Daoy (cell line): ENCODE results near the gene EID1. TPM values are rescaled to one million over a fixed set of nuclear protein-coding genes. Genes with fewer than 3 reads are reported as not detected.
A peak's percentile ranks its signal among the peaks of the same experiment; 100 is the strongest.

ENCODE experiments used
- DNase-seq: peaks from one replicate; pipeline ENCODE4 v3.0.0-alpha.2; 2015; ENCODE audit warnings: low read depth
- total RNA-seq: library from RNA; depleted of rRNA; stranded (reverse); fragments of >200 nt; shearing (Covaris generic); gene quantifications from 2 replicates; pipeline ENCODE4 v1.2.3, GENCODE V29; 2014

Gene EID1
- total RNA-seq, 1 experiment from 2014 or later, result 197 TPM

DNA sequence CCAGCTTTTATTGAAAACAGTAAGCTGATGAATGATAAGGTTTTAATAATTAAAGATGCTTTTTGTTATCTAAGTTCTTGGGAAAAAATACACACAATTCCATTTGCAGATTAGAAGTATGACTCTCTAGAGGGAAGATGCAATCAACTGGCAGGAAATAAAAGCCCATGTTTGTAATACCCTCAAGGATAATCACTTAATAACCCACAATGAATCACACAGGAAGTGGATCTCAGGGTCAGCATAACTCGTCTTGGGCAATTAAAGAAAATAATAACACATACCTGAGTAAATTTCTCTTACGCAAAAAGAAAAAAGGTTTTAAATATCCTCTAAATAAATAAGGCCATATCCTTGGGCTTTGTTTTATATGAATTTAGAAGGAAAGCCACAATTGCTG, 9.4 kb upstream of the EID1 start:
- DNase-seq, result peak; percentile 65

DNA sequence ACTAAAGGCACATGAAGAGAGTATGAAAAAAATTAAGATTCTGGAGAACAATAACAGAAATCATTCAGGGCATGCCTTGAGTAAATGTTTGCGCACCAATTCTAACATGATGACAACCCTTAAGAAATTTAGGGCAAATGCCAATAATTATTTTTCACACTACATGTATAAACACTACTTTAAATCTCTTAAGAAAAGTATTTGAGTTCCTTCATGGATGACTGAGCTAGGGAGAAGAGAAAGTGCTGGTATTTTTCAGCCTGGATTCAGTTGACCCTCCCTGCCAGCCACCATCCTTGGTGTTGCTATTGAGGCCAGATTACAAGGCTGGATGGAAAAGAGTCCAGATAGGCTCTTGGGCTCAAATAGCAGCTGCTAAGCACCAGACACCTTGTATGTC, 8.0 kb upstream of the EID1 start:
- DNase-seq, result no peak

DNA sequence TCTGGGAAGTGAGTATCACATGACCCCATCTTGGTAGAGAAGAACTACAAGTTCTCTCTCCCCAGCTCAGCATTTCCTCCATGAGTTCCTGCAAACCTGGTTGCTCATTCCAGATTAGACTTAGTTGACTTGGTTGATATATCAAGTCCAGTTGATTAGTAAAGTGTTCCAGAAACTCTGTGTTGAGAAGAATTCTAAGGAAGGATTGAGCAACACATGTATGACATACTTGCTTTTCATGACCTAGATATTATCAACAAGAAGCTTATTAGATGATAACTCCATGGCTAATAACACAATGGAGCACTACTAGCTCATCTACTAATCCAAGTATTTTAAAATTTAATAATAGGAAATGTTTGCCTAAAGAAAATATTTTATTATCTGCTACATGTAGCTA, 6.4 kb upstream of the EID1 start:
- DNase-seq, result no peak

DNA sequence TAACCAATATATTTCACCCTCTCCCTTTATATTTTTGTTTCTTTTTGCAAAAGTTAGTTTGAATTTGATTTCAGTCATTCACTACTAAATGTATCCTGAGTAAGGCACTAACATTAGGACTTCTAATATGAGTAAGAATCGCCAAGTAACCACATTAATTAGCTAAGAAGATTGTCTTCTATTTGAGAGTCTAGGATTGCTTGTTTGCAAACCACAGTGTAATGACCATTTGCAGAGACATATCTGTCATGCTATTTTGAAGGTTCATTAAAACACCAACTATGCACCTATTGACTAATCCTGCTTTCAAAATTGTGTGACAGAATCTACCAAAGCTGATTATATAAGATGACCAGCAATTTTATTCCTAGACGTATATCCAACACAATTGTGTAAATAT, 5.3 kb upstream of the EID1 start:
- no peak for DNase-seq

DNA sequence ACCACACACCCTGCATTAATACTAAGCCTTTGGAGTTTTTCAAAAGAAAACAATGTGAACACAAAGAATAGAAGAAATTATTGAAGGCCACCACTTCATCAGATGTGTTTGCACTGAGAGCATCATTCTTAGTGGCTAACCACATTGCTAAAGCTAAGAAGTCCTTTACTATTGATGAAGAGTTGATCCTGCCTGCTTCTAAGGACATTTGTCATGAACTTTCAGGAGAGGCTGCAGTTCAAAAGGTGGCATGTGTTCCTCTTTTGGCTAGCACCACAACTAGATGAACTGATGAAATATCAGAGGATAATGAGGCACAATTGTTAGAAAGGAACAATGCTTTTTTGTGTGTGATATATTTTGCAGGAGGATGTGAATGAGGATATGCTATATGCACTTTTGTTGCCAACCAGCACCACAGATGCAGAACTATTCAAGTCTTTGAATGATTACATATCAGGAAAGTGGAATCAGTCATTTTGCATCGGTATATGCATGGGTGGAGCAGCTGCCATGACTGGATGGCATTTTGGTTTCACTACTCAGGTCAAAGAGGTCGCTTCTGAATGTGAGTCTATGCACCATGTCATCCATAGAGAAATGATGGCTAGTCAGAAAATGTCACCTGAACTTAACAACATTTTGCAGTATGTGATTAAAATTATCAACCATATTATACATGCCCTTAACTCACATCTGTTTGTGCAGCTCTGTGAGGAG, 2.5 kb upstream of the EID1 start:
- no peak for DNase-seq

DNA sequence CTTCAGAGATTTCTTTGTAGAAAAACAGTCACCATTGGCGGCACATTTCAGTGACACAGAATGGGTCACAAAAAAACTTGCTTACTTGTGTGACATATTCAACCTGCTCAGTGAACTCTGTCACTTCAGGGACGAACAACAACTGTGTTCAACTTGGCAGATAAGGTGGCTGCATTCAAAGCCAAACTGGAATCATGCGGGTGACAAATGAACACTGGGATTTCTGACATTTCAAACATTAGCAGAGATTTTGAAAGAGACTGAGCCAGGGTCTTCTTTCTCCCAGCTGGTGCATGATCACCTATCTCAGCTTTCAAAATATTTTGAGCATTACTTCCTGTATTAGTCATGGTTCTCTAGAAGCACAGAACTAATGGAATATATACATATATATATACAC, 1.9 kb upstream of the EID1 start:
- no peak for DNase-seq

DNA sequence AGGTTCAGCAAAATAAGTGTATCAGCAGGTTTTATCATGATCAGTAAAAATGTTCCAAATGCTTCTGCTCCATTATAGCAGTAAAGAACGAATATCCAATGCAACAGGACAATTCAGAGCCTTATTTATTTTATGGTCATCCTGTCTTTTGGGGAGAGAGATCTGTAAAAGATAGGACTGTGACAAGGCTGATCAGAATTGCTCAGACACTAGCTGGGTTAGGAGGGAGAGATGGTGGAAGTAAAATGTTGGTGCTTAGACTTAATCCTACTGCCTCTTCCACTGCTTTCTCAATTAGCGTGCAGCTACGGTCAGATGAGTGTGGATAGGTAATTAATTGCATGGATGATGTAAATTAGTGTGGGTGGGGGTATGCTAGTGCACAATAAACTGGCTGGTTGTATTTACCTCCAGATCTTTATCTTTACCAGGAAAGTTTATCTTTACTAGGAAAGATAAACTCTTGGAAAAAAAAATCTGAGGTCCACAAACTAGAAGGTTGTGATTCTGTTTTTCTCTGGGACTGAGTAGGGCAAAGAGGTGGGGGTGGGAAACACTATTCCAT, 2.2 kb downstream of the EID1 start:
- no peak for DNase-seq

DNA sequence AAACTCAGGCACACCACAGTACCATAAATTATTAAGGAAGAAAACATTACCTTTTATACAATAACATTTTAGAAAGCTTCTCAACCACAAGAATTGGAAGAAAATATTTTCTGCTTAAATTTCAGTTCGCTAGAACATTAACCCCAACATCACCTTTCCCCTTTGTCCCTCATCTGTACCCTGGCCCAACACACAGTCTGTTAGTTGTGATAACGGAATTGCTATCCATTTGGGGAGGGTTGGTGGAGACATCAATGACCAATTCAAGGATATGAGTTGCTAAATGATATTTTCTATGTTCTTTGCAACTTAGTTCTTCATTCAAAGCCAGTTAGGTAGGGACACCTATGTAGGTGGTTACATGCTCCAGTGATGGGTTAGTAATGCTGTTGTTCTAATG, 5.8 kb downstream of the EID1 start:
- DNase-seq, result no peak

DNA sequence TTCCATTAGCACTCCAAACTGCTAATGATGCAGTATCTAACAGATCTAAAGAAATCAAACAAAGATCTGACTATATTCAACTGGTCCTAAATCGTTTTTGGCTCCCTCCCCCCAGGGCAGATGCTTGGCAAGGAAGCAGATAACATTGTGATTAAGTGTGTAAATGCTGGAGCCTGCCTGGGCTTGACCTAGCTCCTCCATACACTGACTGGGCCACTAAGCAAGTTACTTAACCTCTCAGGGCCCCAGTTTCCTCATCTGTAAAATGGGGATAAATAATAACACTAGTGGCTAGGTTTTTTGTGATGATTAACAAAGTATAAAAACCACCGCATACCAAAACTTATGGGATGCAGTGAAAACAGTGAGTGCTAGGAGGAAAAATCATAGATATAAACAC, 9.2 kb downstream of the EID1 start:
- no peak for DNase-seq

DNA sequence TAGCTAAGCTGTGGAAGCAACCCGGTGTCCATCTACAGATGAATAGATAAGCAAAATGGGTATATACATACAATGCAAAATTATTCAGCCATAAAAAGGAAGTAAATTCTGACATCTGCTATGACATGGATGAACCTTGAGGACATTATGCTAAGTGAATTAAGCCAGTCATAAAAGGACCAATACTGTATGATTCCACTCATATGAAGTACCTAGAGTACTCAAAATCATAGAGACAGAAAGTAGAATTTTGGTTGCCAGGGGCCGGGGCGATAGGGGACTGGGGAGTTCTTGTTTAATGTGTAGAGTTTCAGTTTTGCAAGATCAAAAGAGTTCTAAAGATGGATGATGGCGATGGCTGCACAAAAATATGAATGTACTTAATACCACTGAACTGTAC, 10.3 kb downstream of the EID1 start:
- no peak for DNase-seq

DNA sequence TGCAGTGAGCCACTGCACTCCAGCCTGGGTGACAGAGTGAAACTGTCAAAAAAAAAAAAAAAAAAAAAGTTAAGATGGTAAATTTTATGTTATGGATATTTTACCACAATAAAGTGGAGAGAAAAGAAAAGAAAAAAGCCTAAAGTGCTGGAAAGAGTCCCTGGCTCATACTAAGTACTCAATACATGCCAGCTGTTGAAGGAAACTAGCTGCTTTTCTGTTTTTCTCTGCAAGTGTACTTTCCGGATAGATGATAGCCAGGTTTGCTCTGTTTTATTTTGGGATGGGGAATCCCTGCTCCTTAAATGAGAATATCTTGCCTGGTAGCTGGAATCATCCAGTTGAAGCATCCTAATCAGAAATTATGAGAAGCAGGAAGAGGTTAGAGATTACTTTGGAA, 10.9 kb downstream of the EID1 start:
- no peak for DNase-seq

DNA sequence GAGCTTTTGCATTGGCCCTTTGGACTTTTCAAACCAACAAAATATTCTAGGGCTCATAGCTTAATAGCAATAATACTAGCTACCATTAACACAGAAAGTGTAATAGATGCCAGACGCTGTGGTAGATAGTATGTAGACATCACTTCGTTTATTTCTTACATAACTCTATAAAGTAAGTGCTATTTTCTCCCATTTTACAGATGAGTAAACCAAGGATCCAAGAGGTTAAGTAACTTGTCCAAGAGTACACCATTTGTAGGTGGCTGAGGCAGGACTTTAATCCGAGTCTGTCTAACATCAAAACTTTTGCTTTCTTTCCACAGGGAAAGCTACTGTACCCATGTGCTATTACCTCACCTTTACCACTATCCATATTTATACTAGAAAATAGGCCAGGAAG, 12.0 kb downstream of the EID1 start:
- DNase-seq, result no peak

DNA sequence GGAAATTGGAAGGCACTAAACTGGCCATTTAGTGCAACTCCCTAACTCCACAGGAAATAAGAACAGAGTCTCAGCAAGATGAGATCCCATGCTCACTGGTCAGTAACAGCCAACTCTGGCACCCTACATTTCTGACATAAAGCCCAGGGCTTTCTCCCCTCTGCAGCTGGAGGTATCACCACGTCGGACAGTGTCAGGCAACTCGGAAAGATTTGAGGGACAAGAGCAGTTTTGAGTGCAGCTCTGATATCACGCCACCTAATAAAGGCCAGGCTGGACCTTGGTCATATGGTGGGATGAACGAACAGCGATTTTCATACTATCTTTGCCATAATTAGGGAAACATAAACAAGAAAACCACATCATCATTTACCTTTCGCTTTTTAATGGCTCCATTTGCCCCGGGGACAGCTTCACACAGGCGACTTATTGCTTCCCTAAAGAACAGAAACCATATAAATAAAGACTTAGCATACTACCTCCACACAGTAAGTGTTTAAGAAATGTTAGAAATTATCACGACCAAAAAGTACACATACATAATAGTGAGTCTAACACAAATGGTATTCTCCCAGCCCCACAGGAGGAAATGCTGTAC, 12.5 kb downstream of the EID1 start:
- no peak for DNase-seq

DNA sequence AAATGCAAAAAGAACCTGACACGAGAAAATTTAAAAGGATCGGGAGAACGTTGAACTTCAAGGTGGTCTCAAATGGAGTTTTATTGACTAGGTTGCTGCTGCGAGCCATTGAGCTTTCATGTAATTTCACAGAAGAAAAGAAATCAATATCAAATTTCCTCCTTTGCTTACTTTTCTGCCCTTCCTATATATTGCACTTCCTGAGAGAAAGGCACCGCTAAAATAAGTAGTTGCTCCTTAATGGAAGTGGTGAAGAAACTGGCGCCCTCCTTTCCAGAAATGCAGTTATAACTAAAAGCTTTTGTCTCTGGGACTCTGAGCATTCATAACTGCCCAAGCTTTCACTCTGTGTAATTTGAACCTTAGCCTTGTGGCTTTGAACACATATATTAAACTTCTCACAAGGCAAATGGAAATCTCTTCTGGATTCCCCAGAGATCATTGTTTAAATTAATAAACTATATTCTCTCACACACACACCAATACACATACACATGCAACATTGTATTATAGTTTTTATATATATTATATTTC, 13.4 kb downstream of the EID1 start:
- no peak for DNase-seq

DNA sequence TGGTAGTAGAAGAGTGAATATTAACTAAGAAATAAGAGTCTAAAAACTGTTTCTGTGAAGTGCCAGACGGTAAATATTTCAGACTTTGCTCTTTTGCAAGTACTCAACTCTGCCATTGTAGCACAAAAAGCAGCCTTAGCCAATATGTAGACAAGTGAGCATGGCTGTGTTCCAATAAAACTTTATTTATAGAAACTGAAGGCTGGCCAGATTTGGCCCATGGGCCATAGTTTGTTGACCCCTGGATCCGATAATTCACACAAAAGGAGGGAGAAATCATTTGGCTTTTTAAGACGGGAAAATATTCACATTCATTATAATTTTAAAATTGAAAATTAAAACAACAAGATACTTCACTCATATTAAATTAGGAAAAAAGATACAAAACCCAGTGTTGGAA, 15.4 kb downstream of the EID1 start:
- DNase-seq, result no peak

DNA sequence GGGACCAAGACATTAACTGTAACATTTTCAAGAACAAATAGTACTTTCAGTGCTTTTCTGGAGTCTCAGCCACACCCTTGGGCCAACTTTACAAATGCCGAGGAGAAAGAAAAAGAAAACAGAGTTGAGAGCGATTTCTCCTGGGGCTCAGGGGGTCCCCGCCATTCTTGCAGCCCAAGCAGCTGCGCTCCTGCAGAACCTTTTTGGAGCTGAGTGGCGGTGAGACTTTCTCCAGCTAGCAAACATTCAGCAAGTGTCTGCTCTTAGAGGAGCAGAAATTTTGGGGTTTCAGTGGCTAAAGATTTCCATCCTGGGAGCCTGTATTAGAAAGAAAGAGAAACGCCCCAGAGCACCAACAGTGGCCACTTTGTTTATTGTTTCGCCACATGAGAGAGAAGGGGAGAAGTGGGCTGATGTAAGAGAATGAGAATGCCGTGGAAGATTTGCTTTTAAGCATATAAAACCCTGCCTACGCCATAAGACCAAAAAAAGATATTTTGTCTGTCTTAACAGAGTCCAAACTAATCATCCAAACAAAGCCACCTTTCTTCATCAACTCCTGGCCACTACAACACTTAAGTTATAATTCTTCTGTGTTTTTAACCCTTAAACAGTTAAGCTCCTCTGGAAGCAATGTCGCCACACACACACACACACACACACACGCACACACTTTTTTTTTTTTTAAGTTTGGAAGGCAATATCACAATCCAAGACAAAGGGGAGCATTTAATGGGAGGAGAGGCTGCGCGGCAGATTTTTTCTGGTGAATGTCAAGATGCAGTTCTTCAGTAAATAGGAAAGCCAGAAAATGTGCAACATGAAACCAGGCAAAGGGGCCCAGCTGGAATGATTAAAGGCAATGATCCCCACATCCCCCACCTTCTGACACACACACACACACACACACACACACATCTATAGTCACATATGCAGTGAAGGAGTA, 19.2 kb downstream of the EID1 start:
- peak; percentile 21 for DNase-seq

DNA sequence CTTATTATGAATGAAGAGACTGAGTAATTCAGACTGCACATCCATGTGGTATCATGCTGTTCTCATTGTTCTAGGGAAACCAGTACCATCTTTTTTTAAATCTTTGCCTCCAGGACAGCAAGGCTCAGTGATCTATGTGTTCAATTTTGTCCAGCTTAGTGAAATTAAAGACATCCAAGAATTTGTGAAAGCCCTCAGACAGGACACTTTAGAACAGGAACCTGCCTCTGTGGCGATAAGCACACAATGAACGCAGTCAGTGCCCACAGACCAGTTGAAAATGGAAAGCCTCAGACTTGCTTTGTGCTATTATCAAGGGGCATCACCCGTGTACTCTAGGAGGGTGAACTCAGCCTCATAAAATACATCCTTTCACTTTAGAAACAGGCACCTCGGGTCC, 20.1 kb downstream of the EID1 start:
- DNase-seq, result no peak

DNA sequence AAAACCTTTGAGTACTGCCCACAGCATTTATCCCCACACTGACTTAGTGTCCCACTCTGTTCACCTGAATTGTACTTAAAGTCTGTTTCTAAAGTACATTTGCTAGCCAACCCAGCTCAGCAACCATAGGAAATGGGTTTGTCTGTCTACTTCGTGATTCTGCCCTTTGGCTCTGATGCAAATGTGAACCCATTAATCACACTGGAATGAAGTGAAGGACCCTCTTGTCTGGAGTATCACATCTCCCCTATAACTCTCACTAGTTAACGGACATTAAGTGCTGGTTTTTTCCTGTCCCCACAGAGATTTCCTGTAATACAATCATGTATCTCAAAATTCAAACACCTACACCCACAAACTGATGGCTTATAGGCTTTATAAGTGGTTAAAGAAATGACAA, 20.5 kb downstream of the EID1 start:
- no peak for DNase-seq

DNA sequence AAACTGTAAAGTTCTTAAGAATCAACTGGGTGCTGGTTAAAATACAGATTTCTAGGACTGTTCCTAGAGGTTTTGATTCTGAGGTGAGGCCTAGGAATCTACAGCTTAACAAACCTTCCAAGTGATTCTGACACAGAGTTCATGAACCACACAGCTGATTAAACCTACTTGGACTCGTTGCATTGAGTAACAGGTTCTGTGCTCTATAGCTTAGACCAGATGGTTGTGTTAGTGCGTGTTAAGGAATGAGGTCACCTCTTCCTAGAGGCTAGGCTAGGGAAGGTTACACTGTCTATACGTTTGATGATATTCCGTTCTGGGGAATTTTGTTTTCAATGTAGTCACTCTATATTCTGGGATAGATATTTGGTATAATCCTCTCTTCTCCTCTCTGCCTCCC, 21.9 kb downstream of the EID1 start:
- DNase-seq, result no peak

DNA sequence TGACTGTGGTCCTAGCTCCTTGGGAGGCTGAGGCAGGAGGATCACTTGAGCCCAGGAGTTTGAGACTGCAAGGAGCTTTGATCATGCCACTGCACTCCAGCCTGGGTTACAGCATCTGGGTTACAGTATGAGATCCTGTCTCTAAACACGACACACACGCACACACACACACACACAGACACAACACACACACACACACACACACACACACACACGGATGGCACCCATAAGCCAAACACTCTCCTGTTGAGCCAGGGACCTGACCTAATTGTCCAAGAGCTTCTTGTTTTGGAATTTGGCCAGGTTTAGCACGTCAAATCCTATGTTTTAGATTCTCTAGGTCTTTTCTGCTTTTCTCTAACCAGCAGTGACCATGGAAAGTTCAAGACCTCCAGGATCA, 26.8 kb downstream of the EID1 start:
- DNase-seq, result no peak

DNA sequence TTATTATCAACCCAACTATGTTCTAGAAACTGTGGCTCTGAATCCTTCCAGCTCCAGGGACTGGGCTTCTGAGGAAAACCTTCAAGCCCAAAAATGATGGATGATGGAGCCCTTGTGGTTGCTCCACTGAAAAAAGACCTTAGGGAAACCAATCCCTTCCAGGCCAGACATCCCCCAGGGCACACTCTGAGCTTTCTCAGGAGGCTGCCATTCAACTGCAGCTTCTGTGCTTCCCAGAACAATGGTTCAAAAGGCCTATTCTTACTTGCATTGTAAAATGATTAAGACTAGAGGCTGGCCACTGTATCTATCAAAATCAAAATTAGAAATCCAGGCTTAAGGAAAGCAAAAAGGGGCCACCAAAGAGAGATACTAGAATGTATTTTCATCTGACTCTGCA, 27.3 kb downstream of the EID1 start:
- no peak for DNase-seq

DNA sequence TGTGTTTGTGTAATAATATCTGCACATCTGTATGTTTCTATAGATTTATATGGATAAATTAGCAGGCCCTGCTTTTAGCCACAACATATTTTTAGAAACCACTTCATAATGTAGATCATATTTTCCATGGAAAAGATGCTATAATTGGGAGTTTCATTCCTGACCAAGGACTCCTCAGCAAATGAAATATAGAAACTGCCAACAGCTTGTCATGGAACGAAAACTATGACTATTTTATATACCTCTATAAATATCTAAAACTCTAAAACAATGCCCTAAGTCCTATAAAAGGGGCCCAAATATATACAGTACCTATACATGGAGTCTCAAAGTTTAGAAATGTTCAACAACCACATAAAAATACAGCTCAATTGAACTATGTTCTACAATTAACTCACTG, 27.9 kb downstream of the EID1 start:
- no peak for DNase-seq
